ENCODE measurements around the gene HELZ2. TPM values are rescaled to one million over a fixed set of nuclear protein-coding genes. Genes with fewer than 3 reads are reported as not detected.

HELZ2 gene
- total RNA-seq, 1 experiment from 2014 or later: 27.9 TPM

DNA sequence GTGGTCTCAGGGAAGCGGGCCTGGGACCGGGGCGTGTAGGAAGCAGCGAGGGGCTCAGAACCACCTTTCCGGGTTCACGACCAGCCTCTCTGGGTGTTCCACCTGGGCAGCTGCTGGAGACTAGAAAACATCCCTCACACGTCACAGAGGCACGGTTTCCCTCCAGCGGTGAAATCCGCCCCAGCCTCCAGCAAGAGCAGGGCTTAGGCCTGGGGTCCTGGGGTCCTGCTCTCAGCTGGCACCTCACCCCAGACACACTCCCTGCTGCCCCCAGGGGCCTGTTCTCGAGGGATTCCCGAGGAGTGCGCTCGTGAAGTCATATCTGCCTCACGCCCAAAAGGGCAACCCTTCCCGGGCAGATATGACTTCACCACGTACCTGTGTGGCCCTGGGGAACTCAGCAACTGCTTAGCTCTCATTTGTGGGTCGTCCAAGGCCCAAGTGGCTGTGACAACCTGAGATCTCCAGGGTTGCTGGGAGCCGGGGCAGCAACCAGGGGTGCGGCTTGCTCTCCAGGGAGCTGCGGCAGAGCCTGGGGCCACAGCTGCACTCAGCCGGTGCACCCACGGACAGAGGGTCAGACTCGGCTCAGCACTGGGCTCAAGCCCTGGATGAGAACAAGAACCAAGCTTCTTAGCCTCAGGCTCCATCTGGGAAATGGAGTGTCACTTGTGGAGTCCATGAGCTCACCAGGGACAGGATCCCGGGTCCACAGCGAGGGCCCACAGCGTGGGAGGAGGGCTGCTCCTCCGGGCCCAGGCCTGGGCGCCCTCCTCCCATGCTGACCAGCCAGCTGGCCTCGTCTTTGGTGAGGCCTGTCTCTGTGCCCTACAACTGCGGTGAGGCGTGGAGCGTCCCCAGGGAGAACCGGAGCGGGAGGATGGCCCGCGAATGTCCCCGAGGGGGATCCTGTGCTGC, 19.4 kb downstream of the HELZ2 start:
- TF ChIP-seq, protein P1, sequence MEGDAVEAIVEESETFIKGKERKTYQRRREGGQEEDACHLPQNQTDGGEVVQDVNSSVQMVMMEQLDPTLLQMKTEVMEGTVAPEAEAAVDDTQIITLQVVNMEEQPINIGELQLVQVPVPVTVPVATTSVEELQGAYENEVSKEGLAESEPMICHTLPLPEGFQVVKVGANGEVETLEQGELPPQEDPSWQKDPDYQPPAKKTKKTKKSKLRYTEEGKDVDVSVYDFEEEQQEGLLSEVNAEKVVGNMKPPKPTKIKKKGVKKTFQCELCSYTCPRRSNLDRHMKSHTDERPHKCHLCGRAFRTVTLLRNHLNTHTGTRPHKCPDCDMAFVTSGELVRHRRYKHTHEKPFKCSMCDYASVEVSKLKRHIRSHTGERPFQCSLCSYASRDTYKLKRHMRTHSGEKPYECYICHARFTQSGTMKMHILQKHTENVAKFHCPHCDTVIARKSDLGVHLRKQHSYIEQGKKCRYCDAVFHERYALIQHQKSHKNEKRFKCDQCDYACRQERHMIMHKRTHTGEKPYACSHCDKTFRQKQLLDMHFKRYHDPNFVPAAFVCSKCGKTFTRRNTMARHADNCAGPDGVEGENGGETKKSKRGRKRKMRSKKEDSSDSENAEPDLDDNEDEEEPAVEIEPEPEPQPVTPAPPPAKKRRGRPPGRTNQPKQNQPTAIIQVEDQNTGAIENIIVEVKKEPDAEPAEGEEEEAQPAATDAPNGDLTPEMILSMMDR (conservative IDR thresholded peaks at IDR 0.05): no peak
- H3K4me1 Mint-ChIP-seq: peaks cover 20 to 24% of the 10 kb centered on the region in 2 experiments
- H3K36me3 Mint-ChIP-seq (ENCODE audit: insufficient read depth in 1 of 3, low read depth in 3 of 3): peaks cover 0 to 7% (median 6%) of the 10 kb centered on the region in 3 experiments; a peak in 4 of 7 replicates
- peak overlapping the region; percentile 46 for H3K4me2 ChIP-seq (ENCODE audit: insufficient read depth, insufficient read length, low read length)
- no peaks in the 10 kb centered on the region for H3K9me3 Mint-ChIP-seq
- no peak overlapping the region for H4K91ac ChIP-seq (ENCODE audit: insufficient read length, low read depth, low read length)
- no peak overlapping the region for H3K18ac ChIP-seq (ENCODE audit: insufficient read length, low read depth, low read length)
- H2BK5ac ChIP-seq (ENCODE audit: insufficient read length, low read length): no peak overlapping the region
- H3T11ph ChIP-seq (ENCODE audit: low read length): no peak overlapping the region
- no peak overlapping the region for H3K9ac ChIP-seq (ENCODE audit: extremely low read depth, insufficient read length, low read length)
- no peak overlapping the region for H3K4ac ChIP-seq (ENCODE audit: low read depth, low read length)
- 0 out of 2 replicates have a peak, but pooled peaks cover 2% of the 10 kb centered on the region for H3K4me1 ChIP-seq (ENCODE audit: insufficient read depth, low read length)
- H4K5ac ChIP-seq (ENCODE audit: insufficient read length, low read depth, low read length): no peak overlapping the region
- no peaks in the 10 kb centered on the region for H4K20me1 ChIP-seq (ENCODE audit: control insufficient read depth, insufficient read depth, insufficient read length)
- no peak overlapping the region for H2AFZ ChIP-seq (ENCODE audit: low read length)
- H2BK20ac ChIP-seq (ENCODE audit: low read depth, low read length, poor library complexity, severe bottlenecking): no peak overlapping the region
- H3K79me2 ChIP-seq (ENCODE audit: insufficient read depth, low read length): no peaks in the 10 kb centered on the region
- H3K23me2 ChIP-seq (ENCODE audit: insufficient read length, low read depth, low read length, poor library complexity, severe bottlenecking): peaks cover 9% of the 10 kb centered on the region
- H2BK120ac ChIP-seq (ENCODE audit: low read depth, low read length, poor library complexity, severe bottlenecking): no peak overlapping the region
- no peaks in the 10 kb centered on the region for H3K9me3 ChIP-seq (ENCODE audit: control insufficient read depth, low read depth, low read length)
- H3K56ac ChIP-seq (ENCODE audit: insufficient read length, low read depth, low read length): no peak overlapping the region
- H2BK15ac ChIP-seq (ENCODE audit: low read depth, low read length): no peak overlapping the region
- WGBS (ENCODE audit: extremely low coverage, insufficient read length, low lambda C conversion rate): no CpG with 5 or more reads among the region's 38 CpGs
- no peak overlapping the region for H3K27ac ChIP-seq (ENCODE audit: insufficient read length, low read depth, low read length)
- no peak for DNase-seq
- no peak overlapping the region for H3K14ac ChIP-seq (ENCODE audit: insufficient read depth, low read length)
- no peak overlapping the region for H4K8ac ChIP-seq (replicated peaks; ENCODE audit: insufficient read length, low read depth, low read length)
- no peaks in the 10 kb centered on the region for H3K79me1 ChIP-seq (ENCODE audit: insufficient read depth, low read depth, low read length, poor library complexity, severe bottlenecking)
- H3K27me3 ChIP-seq (ENCODE audit: insufficient read depth, low read length): no peaks in the 10 kb centered on the region
- H3K4me3 Mint-ChIP-seq: peak overlapping the region; percentile 69 to 84
- no peak overlapping the region for H3K23ac ChIP-seq (ENCODE audit: insufficient read length, low read depth, low read length)
- no peak overlapping the region; a peak in 1 of 7 replicates for H3K27ac Mint-ChIP-seq
- no peaks in the 10 kb centered on the region; the same call in 1 of the 2 replicates for H3K27me3 Mint-ChIP-seq (ENCODE audit: low read depth)
- H2BK12ac ChIP-seq (ENCODE audit: insufficient read length, low read depth, low read length): no peak overlapping the region
- H2AK5ac ChIP-seq (ENCODE audit: insufficient read length, low read length): no peak overlapping the region
